ENCODE measurements around the gene ZNF236. TPM values are rescaled to one million over a fixed set of nuclear protein-coding genes. Genes with fewer than 3 reads are reported as not detected.
"Not testable (repeated sequence)": the region's sequence is repeated elsewhere in the genome, so short reads cannot be mapped to it uniquely, and the experiment has no call there.

Gene ZNF236
- total and polyA plus RNA-seq, 2 donors (not counting 1 experiment from before 2014, with no cell fraction given): 2.9 to 8.4 TPM

DNA sequence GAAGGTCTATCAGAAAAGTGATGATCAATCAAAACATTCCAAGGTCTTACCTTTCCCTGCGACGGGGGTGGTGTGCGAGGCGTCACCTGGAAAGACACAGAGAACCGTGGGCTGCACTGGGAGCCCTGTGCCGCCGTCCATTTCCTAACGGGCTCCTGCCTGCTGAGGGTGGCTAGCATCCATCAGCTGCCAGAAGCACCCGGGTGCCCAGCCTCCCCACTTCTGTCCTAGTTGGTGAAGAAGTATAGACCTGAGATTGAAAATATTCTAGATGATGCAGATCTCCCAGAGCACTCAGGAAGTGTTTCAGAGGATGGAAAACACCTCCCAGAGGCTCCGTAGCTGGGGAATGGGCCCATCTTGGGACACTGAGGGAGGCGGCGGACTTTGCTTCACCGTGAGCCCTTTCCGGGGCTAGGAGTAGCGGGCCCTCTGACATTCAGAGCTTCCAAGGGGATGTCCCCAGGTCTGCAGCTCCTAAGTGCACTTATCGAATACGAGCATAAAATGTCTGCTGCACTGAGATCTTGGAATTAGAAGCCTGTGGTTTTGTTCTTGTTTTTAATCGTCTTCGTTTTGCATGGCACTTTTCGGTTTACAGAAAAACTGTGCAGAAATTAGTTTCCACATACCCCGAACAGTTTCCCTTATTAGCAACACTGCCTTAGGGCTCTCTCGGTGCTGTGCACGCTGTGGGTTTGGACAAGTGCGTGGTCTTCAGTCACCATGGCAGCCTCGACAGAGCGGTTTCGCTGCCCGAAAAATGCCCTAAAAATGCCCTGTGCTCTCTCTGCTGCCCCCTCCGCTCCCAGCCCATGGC lies 166.7 kb downstream of the ZNF236 start:
- Histone ChIP-seq H3K4me2 (ENCODE audit: extremely low read depth, insufficient read depth, low read length) (no peak overlapping the region), H3K9ac (ENCODE audit: insufficient read depth, low read length) (no peak overlapping the region), H3K27me3 (ENCODE audit: control insufficient read depth, insufficient read depth, low read length) (peaks cover 3% of the 10 kb centered on the region), H3K9me3 (ENCODE audit: control insufficient read depth, insufficient read depth, low read depth, low read length) (no peaks in the 10 kb centered on the region), H4K20me1 (ENCODE audit: control insufficient read depth, extremely low read depth, insufficient read depth, low read length) (no peaks in the 10 kb centered on the region), H3K79me2 (ENCODE audit: control insufficient read depth, insufficient read depth, low read length) (no peaks in the 10 kb centered on the region), H2AFZ (ENCODE audit: low read length) (no peak overlapping the region), H3K36me3 (ENCODE audit: control insufficient read depth, insufficient read depth, low read length) (no peaks in the 10 kb centered on the region), H3K4me3 (replicated peaks in 1 of 4; ENCODE audit: control extremely low read depth in 1 of 4, insufficient read depth in 1 of 4, low read depth in 3 of 4, low read length in 4 of 4) (no peak overlapping the region), H3K4me1 (ENCODE audit: control insufficient read depth, extremely low read depth, insufficient read depth, low read length) (no peaks in the 10 kb centered on the region), H3K27ac (ENCODE audit: insufficient read depth, low read length) (no peak overlapping the region)
- no peak for DNase-seq (ENCODE audit: low read depth in 2 of 2)
- no peak for TF ChIP-seq EZH2 (IDR thresholded peaks at IDR 0.05; ENCODE audit: low read length, missing control alignments)
- TF ChIP-seq, protein P1, sequence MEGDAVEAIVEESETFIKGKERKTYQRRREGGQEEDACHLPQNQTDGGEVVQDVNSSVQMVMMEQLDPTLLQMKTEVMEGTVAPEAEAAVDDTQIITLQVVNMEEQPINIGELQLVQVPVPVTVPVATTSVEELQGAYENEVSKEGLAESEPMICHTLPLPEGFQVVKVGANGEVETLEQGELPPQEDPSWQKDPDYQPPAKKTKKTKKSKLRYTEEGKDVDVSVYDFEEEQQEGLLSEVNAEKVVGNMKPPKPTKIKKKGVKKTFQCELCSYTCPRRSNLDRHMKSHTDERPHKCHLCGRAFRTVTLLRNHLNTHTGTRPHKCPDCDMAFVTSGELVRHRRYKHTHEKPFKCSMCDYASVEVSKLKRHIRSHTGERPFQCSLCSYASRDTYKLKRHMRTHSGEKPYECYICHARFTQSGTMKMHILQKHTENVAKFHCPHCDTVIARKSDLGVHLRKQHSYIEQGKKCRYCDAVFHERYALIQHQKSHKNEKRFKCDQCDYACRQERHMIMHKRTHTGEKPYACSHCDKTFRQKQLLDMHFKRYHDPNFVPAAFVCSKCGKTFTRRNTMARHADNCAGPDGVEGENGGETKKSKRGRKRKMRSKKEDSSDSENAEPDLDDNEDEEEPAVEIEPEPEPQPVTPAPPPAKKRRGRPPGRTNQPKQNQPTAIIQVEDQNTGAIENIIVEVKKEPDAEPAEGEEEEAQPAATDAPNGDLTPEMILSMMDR (conservative IDR thresholded peaks at IDR 0.05 in 1 of 2, IDR thresholded peaks at IDR 0.05 in 1 of 2; ENCODE audit: low read depth in 1 of 2, low read length in 2 of 2): no peak

DNA sequence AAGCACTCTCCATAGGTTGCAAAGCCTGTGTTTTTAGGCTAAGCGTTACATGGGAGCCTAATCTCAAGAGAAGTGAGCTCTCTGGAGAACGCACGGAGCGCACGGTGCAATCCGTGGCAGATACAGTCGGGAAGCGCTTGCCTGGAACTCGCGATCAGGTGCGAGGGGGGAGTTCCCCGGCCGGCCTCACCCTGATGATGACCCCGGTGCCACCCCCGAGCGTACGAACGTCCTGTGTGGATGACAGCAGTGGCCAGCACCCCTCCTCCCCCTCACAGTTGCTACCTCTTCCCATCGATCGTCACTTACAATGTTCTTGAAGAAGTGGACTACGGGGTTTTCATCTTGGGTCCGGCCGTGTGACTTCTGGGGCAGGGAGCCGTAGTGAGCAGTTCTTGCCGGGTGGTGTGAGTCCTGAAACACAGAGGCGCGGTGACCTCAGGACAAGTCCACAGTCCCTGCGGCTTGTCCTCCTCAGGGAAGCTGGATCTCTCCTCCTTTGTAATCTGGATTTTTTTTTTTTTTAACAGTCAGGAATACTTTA lies 167.4 kb downstream of the ZNF236 start:
- no peak for DNase-seq (ENCODE audit: low read depth in 2 of 2)
- Histone ChIP-seq H3K9ac (ENCODE audit: insufficient read depth, low read length) (no peak overlapping the region), H3K9me3 (ENCODE audit: control insufficient read depth, insufficient read depth, low read depth, low read length) (no peaks in the 10 kb centered on the region), H3K79me2 (ENCODE audit: control insufficient read depth, insufficient read depth, low read length) (no peaks in the 10 kb centered on the region), H3K4me3 (replicated peaks in 1 of 4; ENCODE audit: control extremely low read depth in 1 of 4, insufficient read depth in 1 of 4, low read depth in 3 of 4, low read length in 4 of 4) (no peak overlapping the region), H3K36me3 (ENCODE audit: control insufficient read depth, insufficient read depth, low read length) (no peaks in the 10 kb centered on the region), H3K27me3 (ENCODE audit: control insufficient read depth, insufficient read depth, low read length) (peaks cover 3% of the 10 kb centered on the region), H3K27ac (ENCODE audit: insufficient read depth, low read length) (no peak overlapping the region), H3K4me1 (ENCODE audit: control insufficient read depth, extremely low read depth, insufficient read depth, low read length) (no peaks in the 10 kb centered on the region), H4K20me1 (ENCODE audit: control insufficient read depth, extremely low read depth, insufficient read depth, low read length) (no peaks in the 10 kb centered on the region), H3K4me2 (ENCODE audit: extremely low read depth, insufficient read depth, low read length) (no peak overlapping the region), H2AFZ (ENCODE audit: low read length) (no peak overlapping the region)
- TF ChIP-seq EZH2 (IDR thresholded peaks at IDR 0.05; ENCODE audit: low read length, missing control alignments): no peak
- TF ChIP-seq, protein P1 (conservative IDR thresholded peaks at IDR 0.05 in 1 of 2, IDR thresholded peaks at IDR 0.05 in 1 of 2; ENCODE audit: low read depth in 1 of 2, low read length in 2 of 2): no peak

DNA sequence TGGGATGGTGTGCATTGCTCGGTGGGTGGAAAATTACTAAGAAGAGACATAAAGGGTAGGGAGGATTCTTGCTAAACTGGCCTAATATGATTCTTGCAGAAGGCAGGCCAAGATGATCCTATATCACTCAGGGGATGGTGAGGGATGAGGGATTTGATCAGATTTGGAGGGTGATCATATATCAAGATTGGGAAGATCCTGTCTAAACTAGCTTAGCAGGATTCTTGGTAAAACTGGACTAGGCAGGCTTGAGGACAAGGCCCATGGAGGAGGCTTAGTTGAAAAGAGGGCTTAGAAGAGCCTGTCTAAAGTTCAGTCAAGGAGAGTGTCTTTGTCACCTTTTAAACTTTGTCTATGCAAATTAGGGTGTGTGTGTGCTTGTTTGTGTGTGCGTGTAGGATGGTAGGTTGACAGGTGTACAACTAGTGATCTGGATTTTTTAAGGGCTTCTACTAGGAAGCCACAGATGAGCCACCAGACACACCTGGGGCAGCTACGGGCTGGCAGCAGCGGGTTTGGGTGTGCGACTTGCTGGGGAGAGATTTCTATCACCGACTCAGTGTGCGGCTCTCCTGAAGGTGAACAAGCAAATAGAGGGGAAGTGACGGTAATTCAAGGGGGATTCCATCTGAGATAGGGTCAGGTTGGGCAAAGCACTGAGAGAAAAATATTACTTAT lies 168.1 kb downstream of the ZNF236 start:
- DNase-seq (ENCODE audit: low read depth in 2 of 2); H3K4me1 ChIP-seq (ENCODE audit: control insufficient read depth, extremely low read depth, insufficient read depth, low read length); H3K27ac ChIP-seq (ENCODE audit: insufficient read depth, low read length); H3K4me3 ChIP-seq (replicated peaks in 1 of 4; ENCODE audit: control extremely low read depth in 1 of 4, insufficient read depth in 1 of 4, low read depth in 3 of 4, low read length in 4 of 4); H4K20me1 ChIP-seq (ENCODE audit: control insufficient read depth, extremely low read depth, insufficient read depth, low read length); H2AFZ ChIP-seq (ENCODE audit: low read length); H3K9ac ChIP-seq (ENCODE audit: insufficient read depth, low read length); H3K27me3 ChIP-seq (ENCODE audit: control insufficient read depth, insufficient read depth, low read length); H3K4me2 ChIP-seq (ENCODE audit: extremely low read depth, insufficient read depth, low read length); H3K9me3 ChIP-seq (ENCODE audit: control insufficient read depth, insufficient read depth, low read depth, low read length); H3K79me2 ChIP-seq (ENCODE audit: control insufficient read depth, insufficient read depth, low read length); H3K36me3 ChIP-seq (ENCODE audit: control insufficient read depth, insufficient read depth, low read length): not testable (repeated sequence)

Data from fibroblast of lung (primary cell).